ENCODE measurements around the gene TMPRSS13.

GRCh38 chr11:117876059-117876340, 53.2 kb downstream of the TMPRSS13 start:
- TF ChIP-seq CTCF (IDR thresholded peaks at IDR 0.05) (no peak), POLR2A (IDR thresholded peaks at IDR 0.05) (no peak)

All from esophagus squamous epithelium (tissue), 4 donors.